ENCODE results near the gene WWP2. TPM values are rescaled to one million over a fixed set of nuclear protein-coding genes. Genes with fewer than 3 reads are reported as not detected.

WWP2 gene
- total RNA-seq, 1 experiment from 2014 or later, result 40.2 TPM

DNA sequence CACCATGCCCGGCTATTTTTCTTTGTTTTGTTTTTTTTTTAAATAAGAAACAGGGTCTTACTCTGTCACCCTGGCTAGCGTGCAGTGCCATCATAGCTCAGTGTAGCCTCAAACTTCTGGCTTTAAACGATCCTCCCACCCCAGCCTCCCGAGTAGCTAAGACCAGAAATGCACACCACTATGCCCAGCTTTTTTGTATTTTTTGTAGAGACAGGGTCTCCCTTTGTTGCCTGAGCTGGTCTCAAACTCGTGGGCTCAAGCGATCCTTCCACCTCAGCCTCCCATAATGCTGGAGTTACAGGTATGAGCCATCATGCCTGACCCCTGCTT, 59.7 kb downstream of the WWP2 start:
- Mint-ChIP-seq H3K36me3 (ENCODE audit: insufficient read depth in 1 of 3, low read depth in 3 of 3) (peaks cover 8 to 9% (median 8%) of the 10 kb centered on the region in 3 experiments; a peak in 6 of 7 replicates), H3K27me3 (ENCODE audit: low read depth) (no peaks in the 10 kb centered on the region), H3K9me3 (peaks cover 0 to 2% of the 10 kb centered on the region in 2 experiments; a peak in 2 of 5 replicates), H3K4me1 (peaks cover 15 to 19% of the 10 kb centered on the region in 2 experiments), H3K27ac (no peak overlapping the region), H3K4me3 (no peak overlapping the region)
- no CpG with 5 or more reads among the region's 6 CpGs for WGBS (ENCODE audit: extremely low coverage, insufficient read length, low lambda C conversion rate)
- Histone ChIP-seq H3K56ac (ENCODE audit: insufficient read length, low read depth, low read length) (no peak overlapping the region), H4K91ac (ENCODE audit: insufficient read length, low read depth, low read length) (no peak overlapping the region), H2BK120ac (ENCODE audit: low read depth, low read length, poor library complexity, severe bottlenecking) (no peak overlapping the region), H3K27ac (ENCODE audit: insufficient read length, low read depth, low read length) (no peak overlapping the region), H4K20me1 (ENCODE audit: control insufficient read depth, insufficient read depth, insufficient read length) (no peaks in the 10 kb centered on the region), H3K9me3 (ENCODE audit: control insufficient read depth, low read depth, low read length) (no peaks in the 10 kb centered on the region), H3K79me2 (ENCODE audit: insufficient read depth, low read length) (no peaks in the 10 kb centered on the region), H3K27me3 (ENCODE audit: insufficient read depth, low read length) (no peaks in the 10 kb centered on the region), H3K14ac (ENCODE audit: insufficient read depth, low read length) (no peak overlapping the region), H3K79me1 (ENCODE audit: insufficient read depth, low read depth, low read length, poor library complexity, severe bottlenecking) (no peaks in the 10 kb centered on the region), H3K23me2 (ENCODE audit: insufficient read length, low read depth, low read length, poor library complexity, severe bottlenecking) (no peaks in the 10 kb centered on the region), H2AFZ (ENCODE audit: low read length) (no peak overlapping the region), H2AK5ac (ENCODE audit: insufficient read length, low read length) (no peak overlapping the region), H2BK15ac (ENCODE audit: low read depth, low read length) (no peak overlapping the region), H3K4ac (ENCODE audit: low read depth, low read length) (no peak overlapping the region), H3K9ac (ENCODE audit: extremely low read depth, insufficient read length, low read length) (no peak overlapping the region), H3K4me1 (ENCODE audit: insufficient read depth, low read length) (peaks cover 2% of the 10 kb centered on the region; the same call in 1 of the 2 replicates), H2BK20ac (ENCODE audit: low read depth, low read length, poor library complexity, severe bottlenecking) (no peak overlapping the region), H3K23ac (ENCODE audit: insufficient read length, low read depth, low read length) (no peak overlapping the region), H3K18ac (ENCODE audit: insufficient read length, low read depth, low read length) (no peak overlapping the region), H2BK12ac (ENCODE audit: insufficient read length, low read depth, low read length) (no peak overlapping the region), H2BK5ac (ENCODE audit: insufficient read length, low read length) (no peak overlapping the region), H3T11ph (ENCODE audit: low read length) (no peak overlapping the region), H3K4me2 (ENCODE audit: insufficient read depth, insufficient read length, low read length) (no peak overlapping the region), H4K5ac (ENCODE audit: insufficient read length, low read depth, low read length) (no peak overlapping the region), H4K8ac (replicated peaks; ENCODE audit: insufficient read length, low read depth, low read length) (no peak overlapping the region)
- TF ChIP-seq, protein P1, sequence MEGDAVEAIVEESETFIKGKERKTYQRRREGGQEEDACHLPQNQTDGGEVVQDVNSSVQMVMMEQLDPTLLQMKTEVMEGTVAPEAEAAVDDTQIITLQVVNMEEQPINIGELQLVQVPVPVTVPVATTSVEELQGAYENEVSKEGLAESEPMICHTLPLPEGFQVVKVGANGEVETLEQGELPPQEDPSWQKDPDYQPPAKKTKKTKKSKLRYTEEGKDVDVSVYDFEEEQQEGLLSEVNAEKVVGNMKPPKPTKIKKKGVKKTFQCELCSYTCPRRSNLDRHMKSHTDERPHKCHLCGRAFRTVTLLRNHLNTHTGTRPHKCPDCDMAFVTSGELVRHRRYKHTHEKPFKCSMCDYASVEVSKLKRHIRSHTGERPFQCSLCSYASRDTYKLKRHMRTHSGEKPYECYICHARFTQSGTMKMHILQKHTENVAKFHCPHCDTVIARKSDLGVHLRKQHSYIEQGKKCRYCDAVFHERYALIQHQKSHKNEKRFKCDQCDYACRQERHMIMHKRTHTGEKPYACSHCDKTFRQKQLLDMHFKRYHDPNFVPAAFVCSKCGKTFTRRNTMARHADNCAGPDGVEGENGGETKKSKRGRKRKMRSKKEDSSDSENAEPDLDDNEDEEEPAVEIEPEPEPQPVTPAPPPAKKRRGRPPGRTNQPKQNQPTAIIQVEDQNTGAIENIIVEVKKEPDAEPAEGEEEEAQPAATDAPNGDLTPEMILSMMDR (conservative IDR thresholded peaks at IDR 0.05), result no peak
- DNase-seq, result no peak

All from H9 (cell line).